ENCODE data around the gene CAMK1G.

DNA sequence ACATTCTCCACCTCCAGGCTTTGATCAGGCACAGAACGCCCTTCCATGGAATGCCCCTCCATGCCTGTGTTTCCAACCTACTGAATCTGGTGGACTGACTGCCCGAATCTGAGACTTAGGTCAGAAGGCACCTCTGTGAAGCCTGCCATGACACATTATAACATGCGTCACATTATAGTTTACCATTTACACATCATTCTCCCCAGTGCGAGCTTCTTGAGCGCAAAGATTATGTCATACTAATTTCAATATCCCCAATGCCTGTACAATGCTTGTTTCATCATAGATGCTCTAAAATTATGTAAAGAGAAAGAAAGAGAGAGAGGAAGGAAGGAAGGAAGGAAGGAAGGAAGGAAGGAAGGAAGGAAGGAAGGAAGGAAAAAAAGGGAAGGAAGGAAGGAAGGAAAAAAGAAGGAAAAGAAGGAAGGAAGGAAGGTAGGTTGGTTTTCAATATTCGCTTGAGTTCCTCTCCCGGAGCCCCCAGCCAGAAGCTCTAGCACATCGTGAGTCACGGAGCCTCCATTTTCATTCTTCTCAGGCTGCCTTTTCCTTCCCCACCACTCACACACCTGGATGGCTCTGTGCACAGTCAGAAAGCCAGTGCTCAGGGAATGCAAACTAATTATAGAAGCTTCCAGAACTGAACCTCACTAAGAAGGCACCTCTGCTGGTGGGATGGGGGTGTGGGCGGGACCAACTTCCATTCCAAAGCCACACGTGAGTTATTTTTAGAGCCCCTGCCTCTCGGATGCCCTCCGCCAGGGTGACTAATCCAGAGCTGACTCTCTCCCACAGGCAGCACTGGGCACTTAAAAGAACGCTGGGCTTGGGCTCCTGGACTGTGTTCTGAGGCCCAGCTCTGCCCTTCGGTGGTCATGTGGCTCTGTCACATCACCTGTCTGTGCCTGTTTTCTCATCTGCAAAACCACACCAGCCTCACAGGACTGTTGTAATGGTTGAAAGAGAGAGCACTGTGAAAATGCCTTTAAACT, 41.3 kb downstream of the CAMK1G start:
- TF ChIP-seq, protein P1, sequence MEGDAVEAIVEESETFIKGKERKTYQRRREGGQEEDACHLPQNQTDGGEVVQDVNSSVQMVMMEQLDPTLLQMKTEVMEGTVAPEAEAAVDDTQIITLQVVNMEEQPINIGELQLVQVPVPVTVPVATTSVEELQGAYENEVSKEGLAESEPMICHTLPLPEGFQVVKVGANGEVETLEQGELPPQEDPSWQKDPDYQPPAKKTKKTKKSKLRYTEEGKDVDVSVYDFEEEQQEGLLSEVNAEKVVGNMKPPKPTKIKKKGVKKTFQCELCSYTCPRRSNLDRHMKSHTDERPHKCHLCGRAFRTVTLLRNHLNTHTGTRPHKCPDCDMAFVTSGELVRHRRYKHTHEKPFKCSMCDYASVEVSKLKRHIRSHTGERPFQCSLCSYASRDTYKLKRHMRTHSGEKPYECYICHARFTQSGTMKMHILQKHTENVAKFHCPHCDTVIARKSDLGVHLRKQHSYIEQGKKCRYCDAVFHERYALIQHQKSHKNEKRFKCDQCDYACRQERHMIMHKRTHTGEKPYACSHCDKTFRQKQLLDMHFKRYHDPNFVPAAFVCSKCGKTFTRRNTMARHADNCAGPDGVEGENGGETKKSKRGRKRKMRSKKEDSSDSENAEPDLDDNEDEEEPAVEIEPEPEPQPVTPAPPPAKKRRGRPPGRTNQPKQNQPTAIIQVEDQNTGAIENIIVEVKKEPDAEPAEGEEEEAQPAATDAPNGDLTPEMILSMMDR (IDR thresholded peaks at IDR 0.05; ENCODE audit: insufficient read depth, low read length, poor library complexity, severe bottlenecking), result no peak
- TF ChIP-seq EZH2phosphoT487 (conservative IDR thresholded peaks at IDR 0.05; ENCODE audit: low read length), result no peak
